Endothelial cell of umbilical vein (primary cell): ENCODE results near the gene THAP3. TPM values are rescaled to one million over a fixed set of nuclear protein-coding genes. Genes with fewer than 3 reads are reported as not detected.

Source experiments
- BruUV-seq: library from RNA; stranded (reverse); fragments of 400-500 nt; replicated peaks from 2 replicates; lab custom pipeline; 2021; lab: Mats Ljungman, UMichigan
- CTCF ChIA-PET: fragments of 300-600, 350-600 bp; sonication (Branson Sonifier 250); formaldehyde crosslinking; loops from one replicate; lab custom pipeline; 2021; ENCODE audit warnings: antibody characterized with exemption, inconsistent platforms; lab: Charles Lee
- POLR2A ChIA-PET: fragments of 300-600, 350-600 bp; sonication (Branson Sonifier 250); formaldehyde crosslinking; loops from one replicate; lab custom pipeline; 2021; ENCODE audit warnings: antibody characterized with exemption, inconsistent platforms; lab: Charles Lee
- DNase-seq: peaks from one replicate; pipeline ENCODE4 v3.0.0-alpha.2; 2011; ENCODE audit warnings: low read depth, low spot score
- FAIRE-seq: peaks from 2 replicates; lab custom pipeline; 2011; peaks lifted over from hg19 to GRCh38; lab: Jason Lieb, UNC
- H2AFZ ChIP-seq: 2 replicates; pipeline ENCODE4 v1.6.0; 2012; ENCODE audit warnings: low read depth, low read length, control low read depth, inconsistent platforms
- H3K27ac ChIP-seq: 2 replicates; pipeline ENCODE4 v1.5.1; 2011; ENCODE audit warnings: low read depth, mild to moderate bottlenecking, control low read depth, low read length, moderate library complexity; ENCODE audit not compliant: insufficient read depth
- H3K27me3 ChIP-seq, 2 experiments: 2 replicates each; pipeline versions ENCODE4 v1.6.0 to v1.6.1; 2011; ENCODE audit warnings: low read length in 2 of 2, mixed read lengths in 1 of 2; ENCODE audit not compliant: control insufficient read depth in 2 of 2, insufficient read depth in 2 of 2
- H3K36me3 ChIP-seq, 2 experiments: 2 replicates in 1 of 2; 3 replicates in 1 of 2; pipeline ENCODE4 v1.5.1; 2011; ENCODE audit warnings: low read length in 2 of 2, mild to moderate bottlenecking in 1 of 2, moderate library complexity in 1 of 2; ENCODE audit not compliant: control insufficient read depth in 2 of 2, insufficient read depth in 2 of 2; ENCODE audit errors: extremely low read depth in 1 of 2
- H3K4me1 ChIP-seq: 3 replicates; pipeline ENCODE4 v1.5.1; 2011; ENCODE audit warnings: mild to moderate bottlenecking, low read length; ENCODE audit not compliant: control insufficient read depth, insufficient read depth; ENCODE audit errors: extremely low read depth
- H3K4me2 ChIP-seq: 2 replicates; pipeline ENCODE4 v1.6.1; 2011; ENCODE audit warnings: low read length, control low read depth, mixed read lengths; ENCODE audit not compliant: insufficient read depth
- H3K4me3 ChIP-seq, 3 experiments: fragments of 200-600 bp in 1 of 3; sonication (generic), shearing (Covaris generic) in 1 of 3; replicated peaks in 1 of 3; 2 replicates each; pipeline ENCODE4 v1.5.1; 2011 to 2016; ENCODE audit warnings: control low read depth in 3 of 3, low read length in 3 of 3, mild to moderate bottlenecking in 2 of 3, inconsistent platforms in 1 of 3, low read depth in 1 of 3, moderate library complexity in 1 of 3; ENCODE audit not compliant: insufficient read depth in 1 of 3
- H3K79me2 ChIP-seq: 2 replicates; pipeline ENCODE4 v1.6.0; 2012; ENCODE audit warnings: low read length, inconsistent platforms; ENCODE audit not compliant: control insufficient read depth, insufficient read depth
- H3K9ac ChIP-seq: replicated peaks from 2 replicates; pipeline ENCODE3; 2011; ENCODE audit warnings: low read length, control low read depth; ENCODE audit not compliant: insufficient read depth; ENCODE audit errors: extremely low read depth
- H3K9me1 ChIP-seq: replicated peaks from 3 replicates; pipeline ENCODE4 v1.6.0; 2011; ENCODE audit warnings: mild to moderate bottlenecking, low read length; ENCODE audit not compliant: control insufficient read depth, insufficient read depth; ENCODE audit errors: extremely low read depth
- H3K9me3 ChIP-seq: replicated peaks from 2 replicates; pipeline ENCODE4 v1.5.1; 2012; ENCODE audit warnings: low read length, inconsistent platforms; ENCODE audit not compliant: control insufficient read depth, insufficient read depth
- H4K20me1 ChIP-seq: replicated peaks from 2 replicates; pipeline ENCODE3; 2011; ENCODE audit warnings: mild to moderate bottlenecking, low read length; ENCODE audit not compliant: control insufficient read depth, insufficient read depth; ENCODE audit errors: extremely low read depth
- CTCF ChIP-seq, 2 donors: IDR thresholded peaks; 1 replicate in 1 of 2; 2 replicates in 1 of 2; pipeline ENCODE4 v1.5.1; 2011; ENCODE audit warnings: low read length in 2 of 2, mild to moderate bottlenecking in 2 of 2, moderate library complexity in 2 of 2, control low read depth in 1 of 2, inconsistent platforms in 1 of 2, low read depth in 1 of 2; ENCODE audit not compliant: insufficient read depth in 1 of 2; ENCODE audit errors: extremely low read depth in 1 of 2
- EZH2 ChIP-seq: IDR thresholded peaks from 2 replicates; pipeline ENCODE4 v1.6.1; 2012; ENCODE audit warnings: borderline replicate concordance, low read depth, mild to moderate bottlenecking, moderate library complexity, low read length, inconsistent platforms; ENCODE audit not compliant: severe bottlenecking
- FOS ChIP-seq: IDR thresholded peaks from 2 replicates; pipeline ENCODE4 v1.6.1; 2011; ENCODE audit warnings: mild to moderate bottlenecking, low read length, moderate library complexity, borderline replicate concordance; ENCODE audit not compliant: insufficient read depth
- GATA2 ChIP-seq: IDR thresholded peaks from 2 replicates; pipeline ENCODE4 v1.7.0; 2011; ENCODE audit warnings: low read depth, mild to moderate bottlenecking, moderate library complexity, mixed read lengths, low read length; ENCODE audit not compliant: insufficient read length, insufficient read depth
- JUN ChIP-seq: IDR thresholded peaks from 2 replicates; pipeline ENCODE4 v1.6.1; 2011; ENCODE audit warnings: borderline replicate concordance, low read depth; ENCODE audit not compliant: insufficient read length, insufficient read depth
- MAX ChIP-seq: IDR thresholded peaks from 2 replicates; pipeline ENCODE4 v1.6.1; 2011; ENCODE audit not compliant: insufficient read depth, insufficient read length
- MYC ChIP-seq: IDR thresholded peaks from one replicate; pipeline ENCODE4 v1.6.1; 2011; ENCODE audit warnings: mild to moderate bottlenecking, low read depth, low read length
- POLR2A ChIP-seq: IDR thresholded peaks from 2 replicates; pipeline ENCODE4 v1.6.1; 2012; ENCODE audit warnings: low read depth, mild to moderate bottlenecking, control low read depth, low read length
- POLR2AphosphoS5 ChIP-seq: IDR thresholded peaks from 2 replicates; pipeline ENCODE4 v1.6.1; 2012; ENCODE audit warnings: low read depth, mild to moderate bottlenecking, control low read depth, low read length, moderate library complexity; ENCODE audit not compliant: insufficient read depth
- dilution Hi-C: fragments of 300-500 bp; cut with MboI; formaldehyde crosslinking; loops from one replicate; pipeline ENCODE4 v1.15.0; 2019; ENCODE audit warnings: low sequenced_read_pairs; ENCODE audit not compliant: extremely low pct_ligation_motif_present
- intact Hi-C: fragments of 100-400 bp; cut with micrococcal nuclease; formaldehyde crosslinking; loops from one replicate; pipeline ENCODE4 v1.10.0; 2022
- polyA plus RNA-seq, 4 experiments: library from polyadenylated mRNA; depleted of rRNA in 3 of 4; stranded (reverse) in 3 of 4; unstranded in 1 of 4; fragments of >200 nt; gene quantifications; 2 replicates each; pipeline versions ENCODE4 v1.2.1 to v1.2.3, GENCODE V29; 2011 to 2012; ENCODE audit warnings: missing spikeins in 1 of 4
- total RNA-seq: library from RNA; stranded (reverse); gene quantifications from 2 replicates; pipeline ENCODE4 v1.2.3, GENCODE V29; 2021

Gene THAP3
- total and polyA plus RNA-seq, 2 donors (not counting 3 experiments of a cell fraction or from before 2014, with no cell fraction given) = 11.3 to 16.7 TPM

GRCh38 chr1:6672558-6672957 lies 47.9 kb downstream of the THAP3 start:
- CTCF ChIA-PET = interaction anchor here (0.6 to 1.4 kb wide), 3 partner anchors 47 to 976 kb away, joined by 3 to 4 read pairs (median 4); no protein-coding TSS in a partner anchor
- POLR2A ChIA-PET = no interaction called here
- dilution Hi-C loops = no loop called here

More at GRCh38 chr1:6672558-6672957, 47.9 kb downstream of the THAP3 start:
- Histone ChIP-seq H3K4me1 (no peaks in the 10 kb centered on the region), H3K4me2 (no peak overlapping the region), H2AFZ (no peak overlapping the region), H3K4me3 (no peak overlapping the region), H3K9ac (no peak overlapping the region), H3K9me1 (no peaks in the 10 kb centered on the region), H3K36me3 (peaks cover under 1 to 12% of the 10 kb centered on the region in 2 experiments), H3K79me2 (no peaks in the 10 kb centered on the region), H3K27ac (no peak overlapping the region), H4K20me1 (no peaks in the 10 kb centered on the region), H3K9me3 (no peaks in the 10 kb centered on the region), H3K27me3 (no peaks in the 10 kb centered on the region)
- DNase-seq (no peak), FAIRE-seq (no peak)
- TF ChIP-seq GATA2 = no peak
- TF ChIP-seq POLR2A = no peak
- TF ChIP-seq FOS = no peak
- TF ChIP-seq MAX = no peak
- TF ChIP-seq JUN = no peak
- no peak for TF ChIP-seq POLR2AphosphoS5
- no peak for TF ChIP-seq EZH2
- TF ChIP-seq CTCF (IDR thresholded peaks at IDR 0.05; ENCODE audit: extremely low read depth in 1 of 2, insufficient read depth in 1 of 2, low read depth in 1 of 2, low read length in 2 of 2) = no peak
- TF ChIP-seq MYC = no peak
- BruUV-seq = no TSS peak
- intact Hi-C loops = no loop called here
